Esophagus squamous epithelium (tissue), 4 donors: ENCODE data around the gene PIK3R5.

Experiments used
- POLR2A ChIP-seq, 4 donors: fragments of 450-650 bp; IDR thresholded peaks; one replicate each; pipeline ENCODE4 v1.6.1; 2017; ENCODE audit warnings: antibody characterized with exemption in 4 of 4, mild to moderate bottlenecking in 4 of 4, moderate library complexity in 3 of 4
- TF ChIP-seq, protein P1 (sequence below), 6 experiments: fragments of 450-650 bp in 4 of 6; fragments of 200-600 bp in 2 of 6; sonication (generic) in 2 of 6; IDR thresholded peaks; one replicate each; pipeline ENCODE4 v1.5.1; 2016 to 2019; ENCODE audit warnings: antibody characterized with exemption in 6 of 6, mild to moderate bottlenecking in 4 of 6, moderate library complexity in 4 of 6

DNA sequence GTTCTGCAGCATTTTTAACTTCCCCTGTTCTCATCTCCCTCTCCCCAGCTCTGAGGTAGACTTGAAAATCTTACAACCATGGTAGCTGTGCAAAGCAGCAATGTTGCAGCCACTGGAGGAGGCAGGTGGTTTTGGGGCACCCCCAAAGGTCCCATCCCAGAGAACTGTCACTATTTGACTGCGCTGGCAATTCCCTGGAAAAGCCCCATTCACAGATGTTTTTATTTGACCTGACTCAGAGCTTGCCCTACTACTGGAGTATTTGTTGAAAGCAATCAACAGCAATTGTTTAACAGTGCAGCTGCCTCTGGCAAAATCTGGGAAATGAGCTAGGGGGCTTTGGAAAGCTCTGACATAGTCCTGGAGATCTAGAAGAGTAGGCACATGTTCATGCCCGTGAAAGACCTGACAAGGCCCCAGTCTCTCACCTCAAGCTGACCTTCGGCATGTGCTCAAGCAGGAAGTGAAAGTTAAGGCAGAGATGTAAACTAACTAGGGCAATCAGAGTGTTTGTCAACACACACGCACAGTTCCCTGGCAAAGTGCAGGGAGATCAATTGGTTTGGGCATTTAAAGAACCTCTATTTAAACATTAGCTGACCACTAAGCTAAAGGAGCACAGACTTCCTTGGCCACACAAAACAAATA, 19.7 kb upstream of the PIK3R5 start:
- no peak for TF ChIP-seq POLR2A (IDR thresholded peaks at IDR 0.05)
- TF ChIP-seq, protein P1, sequence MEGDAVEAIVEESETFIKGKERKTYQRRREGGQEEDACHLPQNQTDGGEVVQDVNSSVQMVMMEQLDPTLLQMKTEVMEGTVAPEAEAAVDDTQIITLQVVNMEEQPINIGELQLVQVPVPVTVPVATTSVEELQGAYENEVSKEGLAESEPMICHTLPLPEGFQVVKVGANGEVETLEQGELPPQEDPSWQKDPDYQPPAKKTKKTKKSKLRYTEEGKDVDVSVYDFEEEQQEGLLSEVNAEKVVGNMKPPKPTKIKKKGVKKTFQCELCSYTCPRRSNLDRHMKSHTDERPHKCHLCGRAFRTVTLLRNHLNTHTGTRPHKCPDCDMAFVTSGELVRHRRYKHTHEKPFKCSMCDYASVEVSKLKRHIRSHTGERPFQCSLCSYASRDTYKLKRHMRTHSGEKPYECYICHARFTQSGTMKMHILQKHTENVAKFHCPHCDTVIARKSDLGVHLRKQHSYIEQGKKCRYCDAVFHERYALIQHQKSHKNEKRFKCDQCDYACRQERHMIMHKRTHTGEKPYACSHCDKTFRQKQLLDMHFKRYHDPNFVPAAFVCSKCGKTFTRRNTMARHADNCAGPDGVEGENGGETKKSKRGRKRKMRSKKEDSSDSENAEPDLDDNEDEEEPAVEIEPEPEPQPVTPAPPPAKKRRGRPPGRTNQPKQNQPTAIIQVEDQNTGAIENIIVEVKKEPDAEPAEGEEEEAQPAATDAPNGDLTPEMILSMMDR (IDR thresholded peaks at IDR 0.05) = no peak
